Activated CD4-positive, alpha-beta T cell treated with anti-CD3 and anti-CD28 coated beads for 4 hours (primary cell): ENCODE data around the gene CASP3.
A peak's percentile ranks its signal among the peaks of the same experiment; 100 is the strongest.
"Not testable (repeated sequence)": the region's sequence is repeated elsewhere in the genome, so short reads cannot be mapped to it uniquely, and the experiment has no call there.

Experiments
- DNase-seq, 2 donors: peaks; one replicate each; pipeline ENCODE4 v3.0.0-alpha.2; 2020

Gene CASP3

DNA sequence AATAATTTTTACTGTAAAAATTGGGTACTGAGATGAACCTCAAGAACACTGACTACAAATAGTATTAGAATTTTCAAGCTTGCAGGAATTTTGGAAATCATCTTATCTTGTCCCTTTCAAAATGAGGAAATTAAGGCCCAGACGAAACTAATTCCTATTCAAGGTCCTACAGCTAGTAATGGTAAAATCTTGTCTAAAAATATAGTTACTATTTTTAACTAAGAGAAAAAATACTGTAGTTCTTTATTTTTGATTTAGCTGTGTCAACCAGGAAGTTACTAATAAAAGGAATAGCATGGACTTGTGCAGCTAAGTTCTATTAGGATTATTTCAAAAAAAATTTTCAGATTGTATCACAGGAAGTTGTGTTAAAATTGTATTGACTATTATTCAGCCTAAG, 13.0 kb upstream of the CASP3 start:
- DNase-seq: no peak

DNA sequence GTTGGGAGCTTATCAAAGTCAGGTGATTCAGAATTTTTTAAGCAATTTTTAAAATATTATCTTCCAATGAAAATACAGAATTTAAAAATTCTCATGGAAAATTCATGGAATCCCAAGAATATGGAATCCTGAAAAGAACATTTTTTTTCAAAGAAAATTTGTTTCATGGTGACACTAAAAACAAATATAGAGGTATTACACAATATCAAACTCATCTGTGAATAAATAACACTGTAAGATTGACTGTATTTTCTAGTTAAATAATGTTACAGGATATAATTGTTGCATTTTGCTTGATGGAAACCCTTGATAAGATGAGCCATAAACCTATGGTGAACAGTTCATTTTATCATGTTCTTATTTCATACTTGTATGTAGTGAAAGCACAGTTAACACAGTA, 11.7 kb upstream of the CASP3 start:
- DNase-seq: no peak

DNA sequence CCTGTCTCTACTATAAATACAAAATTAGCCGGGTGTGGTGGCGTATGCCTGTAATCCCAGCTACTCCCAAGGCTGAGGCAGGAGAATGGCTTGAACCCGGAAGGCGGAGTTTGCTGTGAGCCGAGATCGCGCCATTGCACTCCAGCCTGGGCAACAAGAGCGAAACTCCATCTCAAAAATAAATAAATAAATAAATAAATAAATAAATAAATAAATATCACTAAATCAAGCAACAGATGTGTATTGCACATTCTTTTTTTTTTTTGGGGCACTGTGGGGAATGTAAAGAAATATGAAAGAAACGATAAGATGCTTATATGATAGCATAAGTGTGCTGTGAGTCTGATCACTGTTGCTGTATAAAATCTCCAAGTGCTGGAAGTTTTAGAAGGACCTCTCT, 8.6 kb upstream of the CASP3 start:
- DNase-seq: not testable (repeated sequence)

GRCh38 chr4:184657144-184657543, 7.9 kb upstream of the CASP3 start:
- no peak for DNase-seq

DNA sequence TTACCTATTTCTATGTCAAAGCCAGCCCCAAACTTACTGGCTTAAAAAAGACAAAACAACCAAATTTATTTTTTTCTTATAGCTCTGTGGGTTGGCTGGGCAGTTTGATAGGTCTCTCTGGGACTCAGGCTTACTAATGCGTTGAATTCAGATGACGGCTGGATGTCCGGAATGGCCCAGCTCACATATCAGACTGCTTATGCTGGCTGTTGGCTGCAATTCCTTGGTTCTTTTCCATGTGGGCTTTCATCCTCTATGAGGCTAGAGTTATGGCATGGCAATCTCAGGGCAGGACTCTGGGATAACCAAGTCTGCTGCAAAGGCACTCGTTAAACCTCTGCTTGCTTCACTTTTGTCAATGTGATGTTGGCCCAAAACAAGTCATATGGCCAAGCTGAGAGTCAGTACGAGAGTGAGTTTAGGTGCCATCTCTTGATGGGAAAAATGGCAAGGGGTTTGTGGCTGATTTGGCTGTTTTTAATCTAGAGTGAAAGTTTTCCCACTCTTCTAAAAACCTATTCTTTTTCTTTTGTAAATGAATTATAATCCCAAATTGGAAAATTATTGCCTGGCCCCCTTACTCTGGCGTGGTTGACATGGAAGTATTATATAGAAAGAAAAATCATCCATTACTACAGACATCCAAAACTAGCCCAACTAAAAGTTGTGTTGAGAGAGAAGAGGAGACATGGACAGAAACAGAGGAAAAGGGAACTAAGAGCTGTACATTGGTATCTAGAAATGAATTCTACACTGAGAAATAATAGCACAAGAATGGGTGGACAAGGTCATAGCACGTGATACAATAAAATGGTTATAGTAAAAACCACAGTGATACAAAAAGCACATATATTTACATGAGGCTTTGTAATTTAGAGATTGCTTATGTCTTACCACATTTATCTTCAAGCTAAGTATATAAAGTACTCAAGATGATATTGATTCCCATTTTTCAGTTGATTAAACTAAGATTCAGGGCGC, 6.9 kb upstream of the CASP3 start:
- no peak for DNase-seq

DNA sequence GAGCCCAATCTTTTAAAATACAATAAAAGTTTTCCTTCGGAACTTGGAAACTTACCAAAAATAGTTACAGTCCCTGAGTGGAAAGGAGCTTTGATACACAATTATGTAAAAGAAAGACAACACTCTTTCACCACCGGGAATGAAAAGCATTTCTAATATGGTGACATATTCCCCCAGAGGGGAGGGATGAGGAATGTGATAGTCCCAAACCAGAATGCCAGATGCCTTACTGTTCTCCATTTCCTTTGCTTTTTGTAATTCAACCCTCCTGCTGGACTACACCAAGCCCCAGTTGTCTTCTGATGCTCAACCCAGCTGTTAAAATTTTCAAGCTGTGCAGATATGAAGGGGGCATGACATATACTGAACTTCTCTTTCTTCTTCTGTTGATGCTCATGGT, 4.4 kb upstream of the CASP3 start:
- DNase-seq: no peak

GRCh38 chr4:184652681-184653080, 3.4 kb upstream of the CASP3 start:
- not testable (repeated sequence) for DNase-seq

DNA sequence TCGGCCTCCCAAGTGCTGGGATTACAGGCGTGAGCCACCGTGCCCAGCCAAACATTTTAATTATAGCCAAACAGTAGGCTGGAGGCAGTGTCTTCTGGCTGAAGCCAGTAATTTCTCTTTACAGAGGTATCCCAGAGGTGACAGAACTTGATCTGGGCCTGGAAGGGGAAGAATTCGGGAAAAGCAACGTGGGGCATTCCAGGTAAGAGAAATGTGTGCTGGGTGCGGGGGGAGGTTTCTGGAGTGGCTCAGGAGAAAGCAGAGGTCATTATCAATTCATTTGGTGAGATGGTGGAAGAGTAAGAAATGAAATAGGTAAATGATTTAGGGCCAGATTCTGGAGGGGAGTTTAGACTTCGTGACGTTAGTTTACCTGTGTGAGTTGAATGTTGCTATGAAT, 2.7 kb upstream of the CASP3 start:
- no peak for DNase-seq

DNA sequence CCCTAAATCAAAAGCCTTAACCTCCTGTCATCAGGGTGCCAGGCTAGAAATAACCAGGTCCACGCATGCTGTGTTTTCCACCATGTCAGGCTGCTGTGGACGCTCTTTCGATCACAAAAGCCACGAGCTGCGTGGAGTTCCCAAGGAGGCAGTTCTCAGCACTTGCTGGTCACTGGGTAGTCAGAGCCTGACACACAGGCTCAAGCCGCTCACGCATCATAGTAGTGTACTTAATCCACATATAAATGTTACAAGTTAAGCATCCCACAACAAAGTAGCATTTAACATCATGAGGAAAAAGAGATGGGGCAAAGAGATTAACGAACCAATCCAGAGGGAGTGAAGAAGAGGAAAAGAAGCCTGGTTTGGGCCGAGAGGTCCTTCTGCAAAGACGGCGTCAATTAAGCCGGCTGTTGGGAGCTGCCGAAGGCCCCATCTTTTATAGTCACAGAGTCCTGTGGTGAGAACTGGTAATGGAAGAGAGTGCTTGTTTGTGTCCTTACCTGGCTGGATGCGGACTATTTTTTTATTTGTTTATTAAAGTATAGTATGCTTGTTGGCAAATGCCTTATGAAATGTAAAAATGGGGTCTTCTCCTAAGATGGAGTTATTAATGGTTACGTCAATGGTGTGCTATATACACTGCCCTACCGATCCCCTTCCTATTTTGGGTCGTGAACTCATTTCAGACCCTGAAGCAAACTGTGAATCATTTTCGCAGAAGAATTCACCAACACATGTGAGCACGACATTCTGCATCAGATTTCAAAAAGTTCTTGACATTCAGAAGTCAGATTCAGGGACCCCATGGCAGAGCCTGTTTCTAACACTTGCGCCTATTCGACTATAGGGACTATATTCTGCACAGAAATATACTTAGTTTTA, 966 bp upstream of the CASP3 start:
- peak in 1 of 2 donors; percentile 28 for DNase-seq

DNA sequence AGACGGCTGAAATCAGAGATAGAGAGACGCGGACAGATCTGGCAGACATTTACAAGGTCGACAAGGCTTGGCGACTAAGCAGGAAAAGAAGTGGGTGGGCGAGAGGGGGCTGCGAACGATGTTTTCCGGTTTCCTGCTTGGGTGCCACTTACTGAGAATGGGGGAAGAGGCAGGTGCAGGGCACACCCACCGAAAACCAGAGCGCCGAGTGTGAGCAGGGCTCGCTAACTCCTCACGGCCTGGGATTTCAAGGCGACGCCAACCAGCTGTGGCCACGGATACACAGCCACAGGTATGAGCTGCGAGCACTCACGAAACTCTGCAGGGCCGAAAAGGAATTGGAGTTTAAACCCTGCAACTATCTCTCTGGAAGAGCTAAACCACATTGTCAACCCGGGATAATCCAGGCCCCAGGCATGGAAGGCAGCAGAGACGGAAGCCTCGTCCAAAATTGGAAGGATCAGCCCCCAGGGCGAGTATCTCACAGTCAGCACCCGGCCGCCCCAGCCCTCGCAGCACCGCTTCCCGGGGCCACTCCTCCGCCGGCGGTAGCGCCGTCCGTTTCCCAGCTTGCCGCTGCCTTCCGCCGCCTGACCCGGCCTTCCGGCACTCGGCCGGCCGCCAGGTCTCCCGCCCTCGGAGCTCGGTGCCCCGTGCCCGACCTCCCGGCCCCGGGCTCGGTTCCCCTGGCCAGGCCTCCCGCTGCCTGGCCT, 778 bp downstream of the CASP3 start:
- peak; percentile 39 to 45 for DNase-seq

- no peak for DNase-seq
Measured at GRCh38 chr4:184648054-184648312, 1.3 kb downstream of the CASP3 start.

DNA sequence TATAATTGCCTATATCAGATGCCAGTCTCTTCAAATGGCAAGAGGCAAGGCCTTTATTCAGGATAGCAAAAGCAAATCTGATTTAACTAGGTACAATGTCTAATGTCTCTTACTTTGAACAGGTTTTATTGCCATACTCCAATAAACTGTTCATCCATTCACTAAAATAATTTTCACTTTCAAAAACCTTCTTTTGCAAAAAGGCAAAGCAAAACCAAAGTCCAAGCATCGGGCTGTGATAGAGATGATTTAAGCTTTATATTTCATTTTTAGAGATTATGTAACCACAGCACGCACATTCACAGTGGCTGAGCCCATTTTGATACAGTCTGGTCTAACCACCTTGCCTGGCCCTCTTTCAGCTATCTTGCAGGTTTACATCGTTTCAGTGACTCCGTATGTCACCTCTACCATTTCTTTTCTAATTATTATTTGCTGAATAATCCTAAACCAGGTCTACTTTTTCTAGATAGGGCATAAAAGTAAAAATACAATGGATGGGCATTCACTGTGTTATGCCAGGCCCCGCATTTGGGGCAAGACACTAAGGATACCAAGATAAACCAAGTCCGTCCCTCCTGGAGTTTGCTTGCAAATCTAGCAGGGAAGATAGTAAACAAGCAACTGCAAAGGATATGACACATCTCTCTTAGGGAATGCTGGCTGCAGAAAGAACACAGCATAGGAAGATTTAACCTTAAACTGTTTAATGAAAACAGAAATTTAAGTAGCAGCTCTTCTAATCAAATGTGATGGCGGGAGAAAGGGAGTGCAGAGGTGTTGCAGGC, 1.8 kb downstream of the CASP3 start:
- no peak for DNase-seq

DNA sequence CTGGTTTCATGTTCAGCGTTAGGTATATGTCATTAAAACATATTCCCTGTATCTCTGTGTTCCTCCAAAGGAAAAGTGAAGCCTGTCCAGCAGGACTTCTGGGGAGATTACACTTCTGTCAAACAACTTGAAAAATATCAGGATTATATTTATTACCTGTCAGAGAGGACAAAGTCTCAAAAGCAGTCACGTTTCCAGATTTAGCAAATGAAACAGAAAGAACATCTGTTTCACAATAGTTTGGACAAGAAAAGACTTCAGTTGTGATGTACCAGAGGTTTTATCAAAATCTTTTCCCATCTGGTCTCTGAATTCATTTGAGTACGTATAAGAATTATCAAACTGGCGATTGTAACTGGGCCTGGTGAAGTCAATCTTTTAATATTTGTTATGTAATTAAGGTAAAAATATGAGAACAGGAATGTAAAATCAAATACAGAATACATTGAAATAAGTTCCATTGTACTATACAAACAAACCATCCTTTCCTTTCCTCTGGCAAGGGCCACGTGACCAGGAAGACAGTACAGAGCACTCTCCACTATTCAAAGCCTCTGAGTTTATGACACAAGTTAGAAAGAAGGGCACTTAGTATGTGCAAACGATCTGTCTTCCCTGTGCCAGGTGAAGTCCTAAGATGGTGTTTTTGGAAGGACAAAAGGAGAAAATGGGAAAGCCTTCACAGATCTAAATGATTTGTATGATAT, 3.2 kb downstream of the CASP3 start:
- no peak for DNase-seq

GRCh38 chr4:184644553-184645307, 4.5 kb downstream of the CASP3 start:
- DNase-seq: no peak

- no peak for DNase-seq
Measured at GRCh38 chr4:184643731-184644130, 5.5 kb downstream of the CASP3 start.

DNA sequence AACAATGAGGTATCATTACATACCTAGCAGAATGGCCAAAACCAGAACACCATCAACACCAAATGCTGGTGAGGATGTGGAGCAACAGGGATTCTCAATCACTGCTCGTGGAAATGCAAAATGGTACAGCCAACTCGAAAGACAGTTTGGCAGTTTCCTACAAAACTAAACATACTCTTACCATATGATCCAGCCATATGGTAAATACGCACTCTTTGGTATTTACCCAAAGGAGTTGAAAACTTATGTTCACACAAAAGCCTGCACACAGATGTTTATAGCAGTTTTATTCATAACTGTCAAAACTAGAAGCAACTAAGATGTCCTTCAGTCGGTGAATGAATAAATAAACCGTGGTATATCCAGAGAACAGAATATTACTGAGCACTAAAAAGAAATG, 7.8 kb downstream of the CASP3 start:
- no peak for DNase-seq

GRCh38 chr4:184641022-184641421, 8.2 kb downstream of the CASP3 start:
- no peak for DNase-seq

DNA sequence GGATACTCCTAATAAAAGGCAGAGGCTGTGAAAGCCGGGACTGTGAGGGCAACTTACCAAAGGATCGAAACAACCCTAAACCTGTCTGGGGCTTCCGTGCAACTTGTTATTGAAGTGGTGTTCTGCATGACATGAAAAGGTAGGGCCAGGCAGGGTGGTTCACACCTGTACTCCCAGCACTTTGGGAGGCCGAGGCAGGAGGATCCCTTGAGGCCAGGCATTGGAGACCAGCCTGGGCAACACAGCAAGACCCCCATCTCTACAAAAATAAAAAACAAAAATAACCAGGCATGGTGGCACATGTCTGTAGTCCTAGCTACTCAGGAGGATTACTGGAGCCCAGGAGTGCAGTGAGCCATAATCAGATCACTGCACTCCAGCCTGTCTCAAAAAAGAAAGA, 12.3 kb downstream of the CASP3 start:
- DNase-seq: no peak

DNA sequence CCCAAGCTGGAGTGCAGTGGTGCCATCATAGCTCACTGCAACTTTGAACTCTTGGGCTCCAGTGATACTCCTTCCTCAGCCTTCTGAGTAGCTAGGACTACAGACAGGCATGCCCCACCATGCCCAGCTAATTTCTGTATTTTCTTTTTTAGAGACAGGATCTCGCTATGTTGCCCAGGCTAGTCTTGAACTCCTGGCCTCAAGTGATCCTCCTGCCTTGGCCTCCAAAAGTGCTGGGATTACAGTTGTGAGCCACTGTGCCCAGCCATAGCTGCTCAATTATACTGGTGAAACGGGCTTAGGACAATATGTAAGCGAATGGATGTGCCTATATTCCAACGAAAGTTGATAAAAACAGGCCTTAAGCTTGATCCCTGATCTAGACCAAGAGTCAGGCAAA, 13.1 kb downstream of the CASP3 start:
- no peak for DNase-seq

GRCh38 chr4:184635381-184635780, 13.9 kb downstream of the CASP3 start:
- DNase-seq: no peak

DNA sequence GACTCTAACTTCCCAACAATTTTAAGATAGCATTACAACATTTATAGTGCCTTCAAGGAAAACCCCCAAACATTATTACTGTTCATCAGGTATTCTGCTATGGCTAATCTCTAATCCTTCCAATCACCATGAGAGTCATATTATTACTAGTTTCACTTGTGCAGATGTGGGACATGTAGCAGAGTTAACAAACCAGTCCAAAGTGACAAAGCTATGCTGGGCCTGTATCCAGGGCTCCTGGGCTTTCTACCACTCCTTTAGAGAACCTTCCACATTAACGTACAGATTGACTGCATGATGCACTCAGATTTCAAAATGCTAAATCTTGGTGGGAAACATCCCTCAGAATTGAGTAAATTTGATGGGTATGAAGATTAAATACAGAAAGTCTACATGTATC, 16.4 kb downstream of the CASP3 start:
- no peak for DNase-seq
